ENCODE results near the gene CTBP2.

- TF ChIP-seq CTCF (conservative IDR thresholded peaks at IDR 0.05; ENCODE audit: low read depth, low read length) = no peak
- TF ChIP-seq EZH2 (IDR thresholded peaks at IDR 0.05; ENCODE audit: borderline replicate concordance, low read depth, low read length, poor library complexity, severe bottlenecking) = no peak
Observed at GRCh38 chr10:125010362-125010761, 150.0 kb downstream of the CTBP2 start.
